Measurements from ENCODE around the gene NGB. TPM values are rescaled to one million over a fixed set of nuclear protein-coding genes. Genes with fewer than 3 reads are reported as not detected.

Gene NGB
- total RNA-seq, 1 experiment from 2014 or later: 0.07 TPM

DNA sequence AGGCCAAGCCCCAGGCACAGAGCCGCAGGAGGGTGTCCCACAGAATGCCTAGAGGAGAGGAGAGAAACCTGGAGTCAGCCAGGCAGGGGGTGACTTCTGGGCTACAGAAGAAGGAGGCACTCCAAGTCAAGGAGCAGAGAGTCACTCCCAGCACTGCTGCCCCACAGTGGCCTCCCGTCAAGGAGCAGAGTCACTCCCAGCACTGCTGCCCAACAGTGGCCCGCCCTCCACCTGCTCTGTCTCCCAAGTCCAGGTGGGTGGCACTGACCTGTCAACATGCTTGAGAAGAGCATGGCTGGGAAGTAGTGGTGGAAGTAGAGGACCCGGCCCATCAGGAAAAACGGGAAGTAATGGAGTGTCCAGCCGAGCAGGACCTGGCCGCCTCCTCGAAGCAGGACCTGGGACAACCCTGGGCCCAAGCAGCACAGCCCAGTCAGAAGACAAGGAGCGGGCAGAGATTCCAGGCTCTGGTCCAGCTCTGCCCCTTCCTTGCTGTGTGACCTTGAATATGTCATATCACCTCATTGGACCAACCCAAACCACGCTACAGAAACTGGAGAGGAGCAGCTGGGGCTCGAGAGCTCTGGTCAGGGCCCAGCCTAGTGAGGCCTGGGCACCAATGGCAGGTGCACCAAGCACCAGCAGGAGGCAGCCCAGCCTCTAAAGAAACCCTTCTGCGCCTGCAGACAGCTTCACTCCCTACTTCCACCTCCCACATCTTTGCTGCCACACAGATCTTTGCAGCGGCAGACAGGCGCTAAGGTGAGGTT is 7.6 kb upstream of the NGB start:
- H3K4me3 ChIP-seq (ENCODE audit: insufficient read depth, low read depth, low read length): no peak overlapping the region
- H3K27me3 ChIP-seq (ENCODE audit: control insufficient read depth, insufficient read depth, low read length): no peaks in the 10 kb centered on the region
- DNase-seq: peak; percentile 70
- H3K36me3 ChIP-seq (replicated peaks; ENCODE audit: control insufficient read depth, insufficient read depth, low read length): peaks cover 3% of the 10 kb centered on the region

DNA sequence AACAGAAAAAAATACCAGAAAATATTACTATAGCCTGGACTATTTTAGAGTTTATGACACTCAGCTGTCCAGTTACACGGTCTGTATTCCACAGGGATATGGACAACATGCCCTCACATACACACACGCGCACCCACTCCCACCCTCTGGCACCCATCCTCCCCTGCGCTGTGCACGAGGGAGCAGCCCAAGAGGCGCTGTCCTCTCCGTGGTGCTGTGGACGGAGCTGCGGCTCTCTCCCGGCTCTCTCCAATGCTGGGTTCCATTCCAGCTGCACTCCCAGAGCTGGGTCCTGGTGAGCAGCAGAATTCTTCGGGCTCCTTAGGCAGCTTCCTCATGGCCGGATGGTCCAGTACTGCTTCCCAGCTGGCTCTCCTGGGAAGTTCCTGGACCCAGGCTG is 6.0 kb upstream of the NGB start:
- no peak for DNase-seq
- peaks cover 2% of the 10 kb centered on the region for H3K36me3 ChIP-seq (replicated peaks; ENCODE audit: control insufficient read depth, insufficient read depth, low read length)
- H3K27me3 ChIP-seq (ENCODE audit: control insufficient read depth, insufficient read depth, low read length): peaks cover 8% of the 10 kb centered on the region
- H3K4me3 ChIP-seq (ENCODE audit: insufficient read depth, low read depth, low read length): no peak overlapping the region

GRCh38 chr14:77276295-77276935 is 5.4 kb upstream of the NGB start:
- Histone ChIP-seq H3K27me3 (ENCODE audit: control insufficient read depth, insufficient read depth, low read length) (peaks cover 10% of the 10 kb centered on the region), H3K4me3 (ENCODE audit: insufficient read depth, low read depth, low read length) (no peak overlapping the region), H3K36me3 (replicated peaks; ENCODE audit: control insufficient read depth, insufficient read depth, low read length) (peaks cover 2% of the 10 kb centered on the region)
- peak; percentile 60 for DNase-seq

DNA sequence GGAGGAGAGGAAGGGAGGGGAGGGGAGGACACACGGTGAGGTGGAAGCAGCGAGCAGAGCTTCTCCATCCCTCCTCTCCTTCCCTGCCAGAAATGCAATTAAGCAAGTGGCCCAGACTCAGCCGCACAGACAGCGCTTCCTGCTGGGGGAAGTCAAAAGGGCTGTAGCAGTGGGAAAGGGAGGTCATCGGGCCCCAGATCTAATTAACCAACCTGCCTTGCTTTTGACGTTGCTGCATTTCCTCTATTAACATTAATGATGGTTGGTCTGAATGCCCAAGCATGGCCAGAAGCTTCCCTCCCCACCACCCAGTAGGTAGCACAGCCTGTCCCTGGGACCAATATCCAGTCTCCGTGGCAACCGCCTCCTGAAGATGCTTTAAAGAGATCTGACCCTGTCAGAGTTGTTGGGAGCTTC is 4.6 kb upstream of the NGB start:
- Histone ChIP-seq H3K4me3 (ENCODE audit: insufficient read depth, low read depth, low read length) (no peak overlapping the region), H3K36me3 (replicated peaks; ENCODE audit: control insufficient read depth, insufficient read depth, low read length) (peaks cover 2% of the 10 kb centered on the region), H3K27me3 (ENCODE audit: control insufficient read depth, insufficient read depth, low read length) (peaks cover 18% of the 10 kb centered on the region)
- DNase-seq: peak; percentile 79

GRCh38 chr14:77275041-77275580 is 4.1 kb upstream of the NGB start:
- H3K4me3 ChIP-seq (ENCODE audit: insufficient read depth, low read depth, low read length): no peak overlapping the region
- DNase-seq: no peak
- peaks cover 23% of the 10 kb centered on the region for H3K27me3 ChIP-seq (ENCODE audit: control insufficient read depth, insufficient read depth, low read length)
- H3K36me3 ChIP-seq (replicated peaks; ENCODE audit: control insufficient read depth, insufficient read depth, low read length): peaks cover 2% of the 10 kb centered on the region

DNA sequence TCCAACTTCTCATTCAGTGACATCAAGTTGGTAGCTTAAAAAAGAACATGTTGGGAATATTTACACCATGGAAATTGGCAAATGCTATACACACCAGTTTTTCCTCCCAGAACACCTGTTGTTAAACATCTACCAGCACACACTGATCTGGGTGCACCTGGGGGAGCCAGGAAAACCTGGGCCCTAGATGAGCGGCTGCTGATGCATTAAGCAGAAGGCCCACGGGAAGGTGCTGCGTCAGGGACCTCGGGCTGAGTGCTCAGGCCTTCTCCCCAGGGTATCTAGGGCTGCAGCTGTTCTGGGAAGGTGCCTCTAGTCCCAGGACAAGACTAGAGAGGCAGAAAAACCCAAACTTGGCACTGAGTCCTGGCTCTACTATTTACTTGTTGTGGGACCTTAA is 2.8 kb upstream of the NGB start:
- Histone ChIP-seq H3K36me3 (replicated peaks; ENCODE audit: control insufficient read depth, insufficient read depth, low read length) (peaks cover 2% of the 10 kb centered on the region), H3K4me3 (ENCODE audit: insufficient read depth, low read depth, low read length) (no peak overlapping the region), H3K27me3 (ENCODE audit: control insufficient read depth, insufficient read depth, low read length) (peaks cover 36% of the 10 kb centered on the region)
- no peak for DNase-seq

GRCh38 chr14:77272261-77272660 is 1.3 kb upstream of the NGB start:
- Histone ChIP-seq H3K27me3 (ENCODE audit: control insufficient read depth, insufficient read depth, low read length) (peaks cover 41% of the 10 kb centered on the region), H3K36me3 (replicated peaks; ENCODE audit: control insufficient read depth, insufficient read depth, low read length) (no peaks in the 10 kb centered on the region; the same call in 1 of the 2 replicates), H3K4me3 (ENCODE audit: insufficient read depth, low read depth, low read length) (no peak overlapping the region)
- DNase-seq: peak; percentile 23

GRCh38 chr14:77270361-77271112 is 469 bp downstream of the NGB start:
- DNase-seq: peak; percentile 85
- H3K4me3 ChIP-seq (ENCODE audit: insufficient read depth, low read depth, low read length): peak overlapping the region; percentile 42
- H3K27me3 ChIP-seq (ENCODE audit: control insufficient read depth, insufficient read depth, low read length): peaks cover 41% of the 10 kb centered on the region
- no peaks in the 10 kb centered on the region; the same call in 1 of the 2 replicates for H3K36me3 ChIP-seq (replicated peaks; ENCODE audit: control insufficient read depth, insufficient read depth, low read length)

- H3K36me3 ChIP-seq (replicated peaks; ENCODE audit: control insufficient read depth, insufficient read depth, low read length): no peaks in the 10 kb centered on the region; the same call in 1 of the 2 replicates
- H3K27me3 ChIP-seq (ENCODE audit: control insufficient read depth, insufficient read depth, low read length): peaks cover 41% of the 10 kb centered on the region
- no peak overlapping the region for H3K4me3 ChIP-seq (ENCODE audit: insufficient read depth, low read depth, low read length)
- DNase-seq: peak; percentile 74
Measured at GRCh38 chr14:77268989-77269600, 1.9 kb downstream of the NGB start.

DNA sequence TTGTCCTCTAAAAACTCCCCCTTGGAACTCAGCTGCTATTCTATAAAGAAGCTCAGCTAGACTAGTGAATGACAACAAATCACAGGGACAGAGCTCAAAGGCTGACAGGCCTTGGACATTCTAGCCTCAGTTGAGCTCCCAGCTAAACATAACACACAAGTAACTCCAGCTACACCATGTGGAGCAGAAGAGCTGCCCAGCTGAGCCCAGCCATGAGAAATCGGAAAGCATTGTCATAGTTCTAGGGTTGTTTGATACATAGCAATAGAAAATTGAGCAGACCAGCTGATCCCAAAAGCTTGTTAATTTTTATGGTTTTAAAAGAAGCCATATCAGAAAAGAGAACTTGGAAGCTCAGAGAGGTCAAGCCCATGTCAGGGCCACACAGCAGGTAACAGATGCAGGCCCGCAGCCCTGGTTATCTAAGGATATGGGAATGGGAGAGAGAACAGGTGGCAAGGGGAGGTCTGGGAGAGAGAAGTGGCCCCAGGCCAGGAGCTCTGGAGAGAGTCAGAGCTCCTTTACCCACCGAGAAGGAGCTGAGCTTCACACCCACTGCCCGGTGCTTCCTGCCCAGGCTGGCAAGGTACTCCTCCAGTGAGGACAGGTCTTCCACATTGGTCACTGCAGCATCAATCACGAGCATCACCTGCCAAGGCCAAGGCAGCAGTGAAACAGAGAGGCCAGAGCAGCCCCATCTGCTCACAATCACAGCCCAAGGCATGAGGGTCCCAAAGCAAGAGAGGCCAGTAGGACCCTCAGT is 2.9 kb downstream of the NGB start:
- peak; percentile 18 for DNase-seq
- Histone ChIP-seq H3K4me3 (ENCODE audit: insufficient read depth, low read depth, low read length) (no peak overlapping the region), H3K36me3 (replicated peaks; ENCODE audit: control insufficient read depth, insufficient read depth, low read length) (no peaks in the 10 kb centered on the region), H3K27me3 (ENCODE audit: control insufficient read depth, insufficient read depth, low read length) (peaks cover 41% of the 10 kb centered on the region)

DNA sequence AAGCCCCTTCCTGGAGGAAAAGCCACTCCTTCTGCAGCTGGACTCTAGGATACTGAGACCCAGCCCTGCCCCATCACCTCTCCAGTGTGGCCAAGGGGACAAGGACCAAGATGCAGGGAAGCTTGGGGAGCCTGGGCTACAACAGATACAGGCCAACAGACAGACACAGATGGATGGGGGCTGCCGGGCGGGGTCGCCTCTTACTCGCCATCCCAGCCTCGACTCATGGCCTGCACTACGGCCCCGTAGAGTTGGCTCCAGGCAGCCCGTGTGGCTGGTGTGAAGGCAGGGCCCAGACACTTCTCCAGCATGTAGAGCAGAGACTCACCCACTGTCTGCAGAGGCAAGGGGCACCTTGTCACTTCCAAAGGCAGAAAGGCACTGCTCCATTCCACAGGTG is 4.7 kb downstream of the NGB start:
- no peaks in the 10 kb centered on the region for H3K36me3 ChIP-seq (replicated peaks; ENCODE audit: control insufficient read depth, insufficient read depth, low read length)
- DNase-seq: no peak
- peaks cover 30% of the 10 kb centered on the region for H3K27me3 ChIP-seq (ENCODE audit: control insufficient read depth, insufficient read depth, low read length)
- H3K4me3 ChIP-seq (ENCODE audit: insufficient read depth, low read depth, low read length): no peak overlapping the region

DNA sequence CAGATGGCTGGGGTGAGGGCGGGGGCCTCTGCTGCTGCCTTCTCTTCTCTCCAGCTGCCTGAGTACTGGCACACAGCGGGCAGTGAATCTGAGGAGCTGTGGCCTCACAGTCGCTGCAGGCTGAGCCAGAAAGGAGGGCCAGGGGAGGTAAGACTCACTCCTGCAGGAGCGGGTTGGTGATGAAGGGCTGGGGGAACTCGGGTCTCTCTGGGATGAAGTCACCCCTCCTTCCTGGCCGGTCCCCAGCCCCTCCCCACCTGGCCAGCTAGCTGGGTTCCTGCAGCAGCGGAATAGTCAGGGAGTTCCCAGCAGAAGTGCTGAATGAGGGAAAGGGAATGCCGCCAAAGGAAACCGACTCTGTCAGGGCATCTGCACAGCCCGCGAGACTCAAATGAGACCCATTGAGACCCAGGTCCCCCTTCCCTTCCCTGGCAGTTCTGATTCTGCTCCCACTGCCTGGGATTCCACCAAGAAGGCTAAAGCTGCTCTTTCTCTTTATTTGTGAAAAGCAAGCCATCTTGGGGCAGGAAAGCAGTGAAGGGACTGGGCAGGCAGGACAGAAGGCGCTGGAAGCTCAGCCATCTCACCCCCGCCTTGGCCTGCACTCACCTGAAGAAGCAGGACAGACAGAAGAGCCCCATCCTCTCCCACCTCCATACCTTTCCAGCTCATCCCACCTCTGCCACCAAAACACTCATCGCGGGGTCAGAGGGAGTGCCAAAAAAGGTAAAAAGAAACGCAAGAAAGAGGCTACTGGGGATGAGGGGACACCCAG is 5.3 kb downstream of the NGB start:
- peak; percentile 59 for DNase-seq
- Histone ChIP-seq H3K4me3 (ENCODE audit: insufficient read depth, low read depth, low read length) (no peak overlapping the region), H3K36me3 (replicated peaks; ENCODE audit: control insufficient read depth, insufficient read depth, low read length) (no peaks in the 10 kb centered on the region), H3K27me3 (ENCODE audit: control insufficient read depth, insufficient read depth, low read length) (peaks cover 24% of the 10 kb centered on the region)

GRCh38 chr14:77265187-77265515 is 5.9 kb downstream of the NGB start:
- no peak for DNase-seq
- no peaks in the 10 kb centered on the region for H3K36me3 ChIP-seq (replicated peaks; ENCODE audit: control insufficient read depth, insufficient read depth, low read length)
- no peak overlapping the region for H3K4me3 ChIP-seq (ENCODE audit: insufficient read depth, low read depth, low read length)
- H3K27me3 ChIP-seq (ENCODE audit: control insufficient read depth, insufficient read depth, low read length): peaks cover 18% of the 10 kb centered on the region
